Neural crest cell (in vitro differentiated cells): ENCODE measurements around the gene CAT. TPM values are rescaled to one million over a fixed set of nuclear protein-coding genes. Genes with fewer than 3 reads are reported as not detected.

Source experiments
- DNase-seq: peaks from one replicate; pipeline ENCODE4 v3.0.0; 2021; ENCODE audit warnings: low read depth, mixed read lengths, low spot score
- H3K27ac Mint-ChIP-seq: one replicate; pipeline ENCODE4 v1.8.0; 2021; ENCODE audit warnings: mild to moderate bottlenecking, mixed read lengths; ENCODE audit not compliant: unreplicated experiment
- H3K27me3 Mint-ChIP-seq: 2 replicates; pipeline ENCODE4 v1.8.0; 2021; ENCODE audit warnings: low read depth, mild to moderate bottlenecking, mixed read lengths
- H3K36me3 Mint-ChIP-seq: 2 replicates; pipeline ENCODE4 v1.8.0; 2021; ENCODE audit warnings: low read depth, mild to moderate bottlenecking, mixed read lengths
- H3K4me1 Mint-ChIP-seq: 2 replicates; pipeline ENCODE4 v1.8.0; 2021; ENCODE audit warnings: mixed read lengths
- H3K4me3 Mint-ChIP-seq: one replicate; pipeline ENCODE4 v1.8.0; 2021; ENCODE audit warnings: mild to moderate bottlenecking, mixed read lengths
- H3K9me3 Mint-ChIP-seq: 2 replicates; pipeline ENCODE4 v1.8.0; 2021; ENCODE audit warnings: mixed read lengths
- total RNA-seq: library from RNA; stranded (reverse); gene quantifications from 2 replicates; pipeline ENCODE4 v1.2.1, GENCODE V29; 2021
- TF ChIP-seq, protein P1 (sequence below): fragments of 200-600 bp; sonication (generic); conservative IDR thresholded peaks from 2 replicates; pipeline ENCODE4 v1.5.0; 2021; ENCODE audit warnings: antibody characterized with exemption, mild to moderate bottlenecking

The CAT gene
- total RNA-seq, 1 donor from 2014 or later: 30.6 TPM

DNA sequence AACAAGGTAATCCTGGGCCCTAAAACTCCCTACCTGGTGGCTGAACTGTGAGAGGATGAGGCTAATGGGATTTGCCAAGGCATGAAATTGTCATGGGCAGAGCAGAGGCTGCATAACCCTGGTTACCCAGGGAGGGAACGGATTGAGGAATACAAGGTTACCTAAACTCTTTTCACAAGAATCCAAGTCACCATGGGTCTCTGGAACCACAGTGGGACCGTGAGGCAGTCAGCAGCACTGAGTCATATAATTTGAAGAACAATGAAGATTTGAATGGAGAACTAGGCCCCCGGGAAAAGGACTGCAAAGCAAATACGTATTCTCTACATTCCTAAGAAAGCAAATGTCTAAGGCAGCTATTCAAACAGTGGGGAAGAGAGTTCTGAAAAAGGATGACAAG lies 19.8 kb downstream of the CAT start:
- Mint-ChIP-seq H3K4me1 (peaks cover 6% of the 10 kb centered on the region), H3K27ac (no peak overlapping the region), H3K4me3 (no peak overlapping the region), H3K9me3 (no peaks in the 10 kb centered on the region), H3K27me3 (no peaks in the 10 kb centered on the region), H3K36me3 (peaks cover 27% of the 10 kb centered on the region)
- DNase-seq: no peak
- TF ChIP-seq, protein P1, sequence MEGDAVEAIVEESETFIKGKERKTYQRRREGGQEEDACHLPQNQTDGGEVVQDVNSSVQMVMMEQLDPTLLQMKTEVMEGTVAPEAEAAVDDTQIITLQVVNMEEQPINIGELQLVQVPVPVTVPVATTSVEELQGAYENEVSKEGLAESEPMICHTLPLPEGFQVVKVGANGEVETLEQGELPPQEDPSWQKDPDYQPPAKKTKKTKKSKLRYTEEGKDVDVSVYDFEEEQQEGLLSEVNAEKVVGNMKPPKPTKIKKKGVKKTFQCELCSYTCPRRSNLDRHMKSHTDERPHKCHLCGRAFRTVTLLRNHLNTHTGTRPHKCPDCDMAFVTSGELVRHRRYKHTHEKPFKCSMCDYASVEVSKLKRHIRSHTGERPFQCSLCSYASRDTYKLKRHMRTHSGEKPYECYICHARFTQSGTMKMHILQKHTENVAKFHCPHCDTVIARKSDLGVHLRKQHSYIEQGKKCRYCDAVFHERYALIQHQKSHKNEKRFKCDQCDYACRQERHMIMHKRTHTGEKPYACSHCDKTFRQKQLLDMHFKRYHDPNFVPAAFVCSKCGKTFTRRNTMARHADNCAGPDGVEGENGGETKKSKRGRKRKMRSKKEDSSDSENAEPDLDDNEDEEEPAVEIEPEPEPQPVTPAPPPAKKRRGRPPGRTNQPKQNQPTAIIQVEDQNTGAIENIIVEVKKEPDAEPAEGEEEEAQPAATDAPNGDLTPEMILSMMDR: no peak

DNA sequence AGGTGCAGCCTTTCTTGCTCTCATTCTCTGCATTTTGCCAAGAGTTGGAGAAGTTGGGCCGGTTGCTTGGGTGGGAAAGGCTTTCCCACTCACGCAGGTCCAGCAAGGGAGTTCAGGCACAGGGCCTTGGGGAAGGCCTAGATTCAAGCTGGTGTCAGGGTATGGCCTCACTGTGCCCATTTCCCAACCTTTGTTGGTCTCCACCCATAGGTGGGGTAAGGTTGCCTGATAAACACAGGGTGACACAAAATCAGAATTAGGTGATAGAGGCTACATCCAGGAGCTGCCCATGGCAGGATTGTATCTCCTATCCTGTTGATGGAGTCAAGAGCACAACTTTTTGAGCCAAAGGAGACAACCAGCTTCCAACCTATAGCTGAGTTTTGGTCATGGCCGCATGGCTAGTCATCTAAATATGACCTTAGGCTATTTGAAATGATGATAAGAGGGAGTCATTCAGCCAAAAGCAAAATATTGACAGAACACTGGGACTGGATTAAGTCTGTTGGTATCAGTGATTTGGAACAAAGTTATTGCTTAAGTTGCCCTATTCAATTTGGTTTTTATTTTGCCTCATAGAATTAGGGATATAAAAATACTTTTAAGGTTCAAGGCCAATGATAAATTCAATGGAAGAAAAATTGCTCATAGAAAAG lies 20.9 kb downstream of the CAT start:
- H3K27me3 Mint-ChIP-seq: no peaks in the 10 kb centered on the region
- no peak overlapping the region for H3K27ac Mint-ChIP-seq
- no peaks in the 10 kb centered on the region for H3K9me3 Mint-ChIP-seq
- H3K4me1 Mint-ChIP-seq: peaks cover 6% of the 10 kb centered on the region
- peaks cover 37% of the 10 kb centered on the region for H3K36me3 Mint-ChIP-seq
- no peak for DNase-seq
- TF ChIP-seq, protein P1: no peak
- H3K4me3 Mint-ChIP-seq: no peak overlapping the region

GRCh38 chr11:34460278-34460677 lies 21.5 kb downstream of the CAT start:
- TF ChIP-seq, protein P1: no peak
- no peak overlapping the region for H3K4me3 Mint-ChIP-seq
- H3K36me3 Mint-ChIP-seq: peaks cover 38% of the 10 kb centered on the region
- no peak overlapping the region for H3K27ac Mint-ChIP-seq
- H3K9me3 Mint-ChIP-seq: no peaks in the 10 kb centered on the region
- DNase-seq: no peak
- H3K27me3 Mint-ChIP-seq: no peaks in the 10 kb centered on the region
- H3K4me1 Mint-ChIP-seq: peaks cover 6% of the 10 kb centered on the region

GRCh38 chr11:34461215-34461614 lies 22.5 kb downstream of the CAT start:
- H3K9me3 Mint-ChIP-seq: peaks cover 5% of the 10 kb centered on the region
- no peaks in the 10 kb centered on the region for H3K27me3 Mint-ChIP-seq
- no peak overlapping the region for H3K27ac Mint-ChIP-seq
- peaks cover 47% of the 10 kb centered on the region for H3K36me3 Mint-ChIP-seq
- DNase-seq: no peak
- H3K4me3 Mint-ChIP-seq: no peak overlapping the region
- H3K4me1 Mint-ChIP-seq: peaks cover 6% of the 10 kb centered on the region
- TF ChIP-seq, protein P1: no peak

DNA sequence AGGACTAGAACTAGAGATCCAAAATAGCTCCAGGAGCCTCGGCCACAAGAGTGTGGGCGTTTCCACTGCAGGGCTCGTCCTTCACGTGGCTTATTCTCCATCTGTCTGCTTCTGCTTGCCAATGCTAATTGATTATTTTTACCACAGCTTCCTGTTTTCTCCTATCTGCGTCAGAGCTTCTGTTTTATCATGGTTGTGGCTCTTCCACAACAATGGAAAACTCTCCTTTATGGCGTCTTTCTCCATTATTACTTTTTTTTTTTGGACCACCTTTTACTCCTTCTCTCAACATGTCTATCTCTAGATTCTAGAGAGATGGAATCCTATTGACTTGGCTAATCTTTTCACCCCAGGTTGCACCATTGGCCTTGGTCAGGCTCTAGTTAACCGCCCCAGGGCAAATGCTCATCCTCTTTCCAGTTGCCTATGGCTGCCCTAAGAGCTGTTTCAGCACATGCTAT lies 25.9 kb downstream of the CAT start:
- no peak for DNase-seq
- Mint-ChIP-seq H3K36me3 (peaks cover 51% of the 10 kb centered on the region), H3K27me3 (no peaks in the 10 kb centered on the region), H3K4me1 (peaks cover 6% of the 10 kb centered on the region), H3K9me3 (peaks cover 11% of the 10 kb centered on the region), H3K4me3 (no peak overlapping the region), H3K27ac (no peak overlapping the region)
- TF ChIP-seq, protein P1: no peak
